PC-9 (cell line): ENCODE data around the gene TMEM38A.
A peak's percentile ranks its signal among the peaks of the same experiment; 100 is the strongest.

Experiments
- EZH2 ChIP-seq: fragments of 200-600 bp; sonication (generic); IDR thresholded peaks from 2 replicates; pipeline ENCODE4 v1.8.0; 2017; ENCODE audit warnings: antibody characterized with exemption, low read depth
- TF ChIP-seq, protein P1 (sequence below): fragments of 200-600 bp; sonication (generic); conservative IDR thresholded peaks from 2 replicates; pipeline ENCODE4 v1.6.1; 2017; ENCODE audit warnings: mixed run types, antibody characterized with exemption, mild to moderate bottlenecking, moderate library complexity

DNA sequence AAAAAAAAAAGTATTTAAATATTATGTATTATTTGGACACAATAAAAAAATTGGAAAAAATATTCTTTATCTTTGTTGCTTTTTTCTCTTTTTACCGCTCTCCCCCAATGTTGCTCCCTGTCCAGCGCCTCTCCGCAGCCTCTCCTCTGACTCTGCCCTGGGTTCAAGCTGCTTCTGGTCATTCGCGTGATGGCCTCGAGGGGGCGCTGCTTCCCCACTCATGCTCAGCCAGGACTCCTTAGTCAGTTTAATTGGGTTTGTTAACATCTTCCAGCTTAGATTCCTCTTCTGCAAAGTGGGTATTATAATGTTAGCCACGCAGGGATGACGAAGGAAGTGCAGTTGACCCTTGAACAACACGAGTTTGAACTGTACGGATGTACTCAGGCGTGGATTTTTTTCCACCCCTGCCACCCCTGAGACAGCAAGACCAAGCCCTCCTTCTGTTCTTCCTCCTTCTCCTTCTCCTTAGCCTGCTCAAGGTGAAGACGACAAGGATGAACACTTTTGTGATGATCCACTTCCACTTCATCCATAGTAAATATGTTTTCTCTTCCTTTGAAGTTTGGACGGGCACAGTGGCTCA lies 53.9 kb downstream of the TMEM38A start:
- TF ChIP-seq, protein P1, sequence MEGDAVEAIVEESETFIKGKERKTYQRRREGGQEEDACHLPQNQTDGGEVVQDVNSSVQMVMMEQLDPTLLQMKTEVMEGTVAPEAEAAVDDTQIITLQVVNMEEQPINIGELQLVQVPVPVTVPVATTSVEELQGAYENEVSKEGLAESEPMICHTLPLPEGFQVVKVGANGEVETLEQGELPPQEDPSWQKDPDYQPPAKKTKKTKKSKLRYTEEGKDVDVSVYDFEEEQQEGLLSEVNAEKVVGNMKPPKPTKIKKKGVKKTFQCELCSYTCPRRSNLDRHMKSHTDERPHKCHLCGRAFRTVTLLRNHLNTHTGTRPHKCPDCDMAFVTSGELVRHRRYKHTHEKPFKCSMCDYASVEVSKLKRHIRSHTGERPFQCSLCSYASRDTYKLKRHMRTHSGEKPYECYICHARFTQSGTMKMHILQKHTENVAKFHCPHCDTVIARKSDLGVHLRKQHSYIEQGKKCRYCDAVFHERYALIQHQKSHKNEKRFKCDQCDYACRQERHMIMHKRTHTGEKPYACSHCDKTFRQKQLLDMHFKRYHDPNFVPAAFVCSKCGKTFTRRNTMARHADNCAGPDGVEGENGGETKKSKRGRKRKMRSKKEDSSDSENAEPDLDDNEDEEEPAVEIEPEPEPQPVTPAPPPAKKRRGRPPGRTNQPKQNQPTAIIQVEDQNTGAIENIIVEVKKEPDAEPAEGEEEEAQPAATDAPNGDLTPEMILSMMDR, result peak; percentile 100
- TF ChIP-seq EZH2, result no peak
